Measurements from ENCODE around the gene FLNB. TPM values are rescaled to one million over a fixed set of nuclear protein-coding genes. Genes with fewer than 3 reads are reported as not detected.

The FLNB gene
- total and polyA plus RNA-seq, 2 of the 8 experiments (the other 6 are each of a cell fraction or from before 2014, with no cell fraction given), result 72.3 to 118 TPM

- Histone ChIP-seq H3K18ac (ENCODE audit: extremely low read depth, low read length) (no peak overlapping the region; the same call in 1 of the 2 replicates), H3K23me2 (ENCODE audit: low read depth, low read length) (no peaks in the 10 kb centered on the region), H3K27ac (ENCODE audit: low read depth, low read length) (no peak overlapping the region), H3K9ac (replicated peaks in 1 of 4; ENCODE audit: extremely low read depth in 1 of 4, low read depth in 3 of 4, low read length in 3 of 4) (no peak overlapping the region), H3K79me2 (ENCODE audit: control insufficient read depth in 1 of 2, insufficient read depth in 2 of 2, low read length in 2 of 2) (no peaks in the 10 kb centered on the region), H4K91ac (replicated peaks; ENCODE audit: insufficient read length, low read length) (no peak overlapping the region), H3K23ac (ENCODE audit: insufficient read length) (no peak overlapping the region), H3K4me2 (ENCODE audit: insufficient read depth in 1 of 2, low read depth in 2 of 2, low read length in 2 of 2) (no peak overlapping the region), H2BK15ac (ENCODE audit: low read length) (peak overlapping the region; percentile 72; the same call in 1 of the 2 replicates), H2AK5ac (ENCODE audit: low read depth, low read length) (no peak overlapping the region), H4K20me1 (replicated peaks in 1 of 2; ENCODE audit: control insufficient read depth in 1 of 2, insufficient read depth in 2 of 2, low read length in 2 of 2) (no peaks in the 10 kb centered on the region), H3K4ac (replicated peaks; ENCODE audit: insufficient read length, low read depth, low read length) (peak overlapping the region; percentile 57), H3K36me3 (ENCODE audit: control insufficient read depth in 2 of 4, insufficient read depth in 4 of 4, low read length in 3 of 4) (no peaks in the 10 kb centered on the region), H3K9me3 (ENCODE audit: insufficient read depth in 2 of 2, low read depth in 1 of 2, low read length in 1 of 2) (no peaks in the 10 kb centered on the region), H3K79me1 (ENCODE audit: low read depth, low read length) (no peaks in the 10 kb centered on the region), H4K8ac (ENCODE audit: extremely low read depth, insufficient read depth, low read length) (no peak overlapping the region), H2BK12ac (ENCODE audit: low read depth, low read length) (peak overlapping the region; percentile 68; the same call in 1 of the 2 replicates), H3K14ac (ENCODE audit: insufficient read length) (no peak overlapping the region), H4K5ac (ENCODE audit: insufficient read length, low read depth, low read length) (no peak overlapping the region), H3K56ac (replicated peaks; ENCODE audit: insufficient read length, low read depth, low read length) (no peak overlapping the region), H3K27me3 (replicated peaks in 1 of 4; ENCODE audit: control insufficient read depth in 3 of 4, extremely low read depth in 1 of 4, insufficient read depth in 3 of 4, low read length in 3 of 4) (no peaks in the 10 kb centered on the region), H2AFZ (ENCODE audit: low read length) (peak overlapping the region; percentile 89; the same call in 1 of the 2 replicates), H2BK5ac (ENCODE audit: low read depth, low read length) (peak overlapping the region; percentile 56; the same call in 1 of the 2 replicates), H2BK120ac (replicated peaks; ENCODE audit: low read depth, low read length) (no peak overlapping the region), H2BK20ac (ENCODE audit: low read length) (no peak overlapping the region), H3K4me3 (ENCODE audit: extremely low read depth in 1 of 4, insufficient read depth in 2 of 4, low read depth in 3 of 4, low read length in 4 of 4) (no peak overlapping the region), H3K4me1 (replicated peaks in 1 of 4; ENCODE audit: control insufficient read depth in 3 of 4, insufficient read depth in 4 of 4, low read length in 3 of 4) (peaks cover 0 to 10% (median 3%) of the 10 kb centered on the region in 4 experiments; a peak in 6 of 7 replicates)
- ChIA-PET CTCF (ENCODE audit: partially characterized antibody) (interaction anchor here (1.0 to 2.5 kb wide), 6 partner anchors 9 to 195 kb away, joined by 3 to 6 read pairs (median 4); no protein-coding TSS in a partner anchor), POLR2A (ENCODE audit: partially characterized antibody) (interaction anchor here (1.0 to 1.6 kb wide), 3 partner anchors 15 to 67 kb away, joined by 3 to 4 read pairs (median 3); no protein-coding TSS in a partner anchor)
- DNase-seq (ENCODE audit: low read depth in 1 of 2, low spot score in 2 of 2) (no peak), FAIRE-seq (no peak)
- WGBS, 2 experiments (ENCODE audit: extremely low coverage in 1 of 2, insufficient coverage in 1 of 2, insufficient read length in 1 of 2, insufficient replicate concordance in 2 of 2, low coverage in 1 of 2, low lambda C conversion rate in 2 of 2, missing lambda C conversion rate in 1 of 2), result 85% methylated on average over 9 of the region's 9 CpGs; no CpG with 5 or more reads in 1 of the 2 experiments
- TF ChIP-seq CTCF (IDR thresholded peaks at IDR 0.05; ENCODE audit: control extremely low read depth in 1 of 3, insufficient read depth in 1 of 3, low read depth in 1 of 3, low read length in 3 of 3), result no peak
- no peak for TF ChIP-seq EZH2 (IDR thresholded peaks at IDR 0.05; ENCODE audit: low read depth, low read length, severe bottlenecking)
- no peak for TF ChIP-seq HDAC2 (IDR thresholded peaks at IDR 0.05; ENCODE audit: borderline replicate concordance in 1 of 2, low read depth in 2 of 2, low read length in 2 of 2)
- TF ChIP-seq RBBP5 (IDR thresholded peaks at IDR 0.05; ENCODE audit: borderline replicate concordance, low read depth, low read length), result no peak
- TF ChIP-seq EGR1 (IDR thresholded peaks at IDR 0.05; ENCODE audit: borderline replicate concordance, low read depth, low read length), result no peak
- TF ChIP-seq ATF2 (IDR thresholded peaks at IDR 0.05; ENCODE audit: low read length), result no peak
- no peak for TF ChIP-seq SP2 (IDR thresholded peaks at IDR 0.05; ENCODE audit: low read length)
Observed at GRCh38 chr3:57972531-57973111, 35.6 kb upstream of the FLNB start.
